RWPE1 (cell line): ENCODE measurements around the gene CEACAM3.
"Not testable (repeated sequence)": the region's sequence is repeated elsewhere in the genome, so short reads cannot be mapped to it uniquely, and the experiment has no call there.

Source experiments
- CTCF ChIA-PET: fragments of 350-600 bp; sonication (Branson Sonifier 250); formaldehyde crosslinking; extraction: SDS; loops from one replicate; lab custom pipeline; 2021; lab: Yijun Ruan, JAX
- POLR2A ChIA-PET: fragments of 400-600 bp; formaldehyde crosslinking; extraction: SDS; loops from one replicate; lab custom pipeline; 2020; ENCODE audit warnings: antibody characterized with exemption; ENCODE audit not compliant: low non-redundant PET; lab: Yijun Ruan, JAX
- DNase-seq: peaks from one replicate; pipeline ENCODE4 v3.0.0; 2012; ENCODE audit warnings: low spot score
- H3K27ac ChIP-seq: fragments of 450-650 bp; 2 replicates; pipeline ENCODE4 v1.5.1; 2017
- CTCF ChIP-seq: fragments of 450-650 bp; conservative IDR thresholded peaks from 2 replicates; pipeline ENCODE4 v1.5.1; 2017; ENCODE audit warnings: low read depth, mild to moderate bottlenecking

CEACAM3 gene

DNA sequence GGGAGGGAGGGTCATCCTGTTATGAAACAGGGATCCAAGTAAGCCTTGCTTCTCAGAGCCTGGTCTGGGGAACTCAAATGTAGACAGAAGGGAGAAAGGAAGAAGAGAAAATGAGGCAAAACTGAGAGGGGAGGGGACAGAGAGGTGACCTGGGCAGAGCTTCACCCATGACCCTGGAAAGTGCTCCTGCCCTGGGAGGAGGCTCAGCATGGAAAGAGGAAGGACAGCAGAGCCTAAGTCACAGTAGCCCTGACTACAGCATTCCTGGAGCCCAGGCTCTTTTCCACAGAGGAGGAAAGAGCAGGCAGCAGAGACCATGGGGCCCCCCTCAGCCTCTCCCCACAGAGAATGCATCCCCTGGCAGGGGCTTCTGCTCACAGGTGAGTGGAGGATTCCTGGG lies at the start of gene CEACAM3:
CEACAM3 (plus strand) TSS at position 226 of the 400 bp plus-strand sequence; CDS start at position 317, 91 bp downstream.
- ChIA-PET POLR2A (no interaction called here), CTCF (interaction anchor here (0.5 to 0.9 kb wide), 4 partner anchors 24 to 157 kb away, joined by 3 to 5 read pairs (median 3); no protein-coding TSS in a partner anchor)
- H3K27ac ChIP-seq, result no peak within 1 kb of the TSS
- no peak for DNase-seq
- no peak for TF ChIP-seq CTCF

DNA sequence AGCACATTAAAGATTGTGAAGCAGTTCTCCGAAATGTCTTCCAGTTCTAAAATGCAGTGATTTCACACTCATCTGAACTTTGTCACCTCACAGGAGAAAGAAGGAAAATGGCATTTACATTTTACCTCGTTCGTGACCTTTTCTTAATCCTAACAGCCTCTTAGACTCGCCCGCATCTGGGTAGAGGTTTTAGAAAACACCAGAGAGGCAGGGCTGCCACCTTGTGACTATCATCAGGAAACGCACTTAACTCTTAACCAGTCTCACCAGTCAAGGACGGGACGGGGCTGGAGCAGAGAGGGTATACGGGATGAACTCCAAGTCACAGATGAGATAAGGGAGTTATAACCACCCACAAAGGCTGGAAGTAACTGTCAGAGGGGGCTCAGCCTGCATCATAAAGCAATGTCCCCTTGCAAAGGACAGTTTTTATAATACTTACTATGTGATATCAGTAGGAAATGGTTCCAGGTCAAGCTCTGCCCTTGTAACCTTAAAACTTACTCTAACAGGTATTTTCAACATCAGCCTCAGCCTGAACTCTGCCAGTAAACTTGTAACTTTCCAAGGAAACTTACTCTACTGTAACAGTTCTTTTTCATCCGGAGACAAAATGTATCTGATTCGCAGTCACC lies 49.7 kb upstream of the CEACAM3 start:
- H3K27ac ChIP-seq, result no peak overlapping the region
- CTCF ChIA-PET, result interaction anchor here (0.5 to 1.8 kb wide), 7 partner anchors 31 to 180 kb away, joined by 3 to 9 read pairs (median 3); no protein-coding TSS in a partner anchor
- DNase-seq, result peak; percentile 57
- POLR2A ChIA-PET, result interaction anchor here (0.5 kb wide), 1 partner anchor 40 kb away, joined by 4 read pairs; no protein-coding TSS in a partner anchor
- peak; percentile 66 for TF ChIP-seq CTCF

DNA sequence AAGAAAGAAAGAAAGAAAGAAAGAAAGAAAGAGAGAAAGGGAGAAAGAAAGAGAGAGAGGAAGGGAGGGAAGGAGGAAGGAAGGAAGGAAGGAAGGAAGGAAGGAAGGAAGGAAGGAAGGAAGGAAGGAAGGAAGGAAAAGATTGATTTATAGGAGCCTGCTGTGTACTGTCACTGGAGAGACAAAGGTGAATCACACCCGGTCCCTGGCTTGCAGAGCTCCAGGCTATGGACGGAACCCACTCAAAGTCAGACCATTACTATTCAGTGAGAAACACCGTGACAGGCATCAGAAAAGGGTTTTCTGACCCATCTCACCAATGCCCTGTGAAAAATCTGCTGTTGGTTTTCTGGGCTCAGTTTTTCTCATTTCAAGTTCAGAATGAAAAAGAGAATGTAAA lies 48.4 kb upstream of the CEACAM3 start:
- no peak for TF ChIP-seq CTCF
- POLR2A ChIA-PET, result no interaction called here
- CTCF ChIA-PET, result no interaction called here
- no peak overlapping the region for H3K27ac ChIP-seq
- DNase-seq, result no peak

DNA sequence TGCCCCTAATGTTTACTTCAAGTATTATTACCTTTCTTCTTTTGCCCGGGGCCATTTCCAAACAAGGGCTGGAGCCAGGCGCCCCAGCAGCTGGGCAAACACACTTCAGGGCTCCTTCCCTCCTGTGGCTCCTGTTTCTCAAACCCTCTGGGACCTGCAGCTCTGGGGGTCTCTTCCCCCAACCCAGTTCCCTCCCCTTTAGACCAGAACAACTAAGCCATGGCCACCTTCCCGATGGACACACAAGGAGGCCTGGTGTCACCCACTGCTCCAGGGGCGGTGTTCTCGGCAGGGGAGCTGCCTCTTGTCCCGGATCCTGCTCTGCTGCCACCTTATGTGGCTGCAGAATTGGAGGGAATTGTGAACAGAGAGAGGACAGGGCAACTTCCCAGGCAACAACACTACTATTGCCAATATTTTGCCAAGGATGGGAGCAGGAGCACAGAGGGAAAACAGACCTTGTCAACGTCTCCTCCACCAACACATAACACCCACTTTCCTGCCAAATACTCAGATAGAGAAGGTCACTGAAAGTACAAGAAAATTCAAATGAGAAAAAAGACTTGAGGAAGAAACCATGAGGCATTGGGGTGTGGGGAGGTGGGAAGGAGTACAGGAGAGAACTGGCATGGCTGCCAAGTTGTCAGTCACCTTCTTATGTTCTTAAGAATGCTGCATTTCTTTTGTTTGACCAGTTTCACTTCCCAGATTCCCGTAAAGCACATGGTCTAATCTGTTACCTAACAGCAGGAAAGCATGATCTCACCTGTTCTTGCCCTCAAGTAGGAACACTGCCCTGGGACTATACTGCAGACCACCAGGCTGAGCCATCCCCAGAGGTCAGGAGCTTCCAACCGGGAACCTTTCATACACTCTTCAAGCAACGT lies 45.9 kb upstream of the CEACAM3 start:
- POLR2A ChIA-PET, result not testable (repeated sequence)
- CTCF ChIA-PET, result interaction anchor here (0.9 kb wide), 1 partner anchor 35 kb away, joined by 6 read pairs; no protein-coding TSS in a partner anchor

GRCh38 chr19:41753159-41753558 lies 43.2 kb upstream of the CEACAM3 start:
- no peak overlapping the region for H3K27ac ChIP-seq
- DNase-seq, result peak; percentile 51
- CTCF ChIA-PET, result interaction anchor here (0.5 to 2.8 kb wide), 24 partner anchors 9 to 1667 kb away, joined by 3 to 23 read pairs (median 4); no protein-coding TSS in a partner anchor
- peak; percentile 38 for TF ChIP-seq CTCF
- POLR2A ChIA-PET, result no interaction called here

More for the DNA sequence above, 45.9 kb upstream of the CEACAM3 start:
- DNase-seq, H3K27ac ChIP-seq: not testable (repeated sequence)

DNA sequence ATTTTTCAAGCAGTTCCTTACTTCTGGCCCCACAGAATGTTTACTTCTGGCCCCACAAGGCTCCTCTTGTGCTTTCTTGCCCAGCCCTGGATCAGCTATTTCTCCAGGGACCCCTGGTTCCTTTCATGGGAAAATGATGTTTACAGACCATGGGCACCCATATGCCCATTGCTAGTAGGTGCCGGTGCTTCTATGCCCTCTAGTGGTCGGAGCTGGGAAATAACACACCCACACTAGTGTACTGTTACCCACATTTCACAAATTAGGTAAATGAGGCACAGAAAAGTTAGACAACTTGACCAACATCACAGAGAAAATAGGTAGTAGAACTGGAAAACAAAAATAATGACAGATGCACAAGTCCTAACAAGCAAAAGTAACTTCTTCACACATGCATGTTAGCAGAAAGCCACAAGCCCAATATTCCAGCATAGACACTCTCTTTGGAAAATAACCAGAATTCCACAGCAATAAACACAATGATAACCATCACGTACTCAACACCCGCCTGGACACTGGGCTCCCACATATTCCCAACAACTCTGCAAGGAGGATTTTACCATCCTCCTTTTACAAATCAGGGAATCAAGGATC lies 42.4 kb upstream of the CEACAM3 start:
- peak; percentile 81 for TF ChIP-seq CTCF
- CTCF ChIA-PET, result interaction anchor here (0.6 to 2.8 kb wide), 17 partner anchors 10 to 646 kb away, joined by 3 to 23 read pairs (median 6); no protein-coding TSS in a partner anchor
- POLR2A ChIA-PET, result no interaction called here
- no peak overlapping the region for H3K27ac ChIP-seq
- DNase-seq, result peak; percentile 15
